ENCODE results near the gene AKAP13.
"Not testable (repeated sequence)": the region's sequence is repeated elsewhere in the genome, so short reads cannot be mapped to it uniquely, and the experiment has no call there.

Gene AKAP13, protein sequence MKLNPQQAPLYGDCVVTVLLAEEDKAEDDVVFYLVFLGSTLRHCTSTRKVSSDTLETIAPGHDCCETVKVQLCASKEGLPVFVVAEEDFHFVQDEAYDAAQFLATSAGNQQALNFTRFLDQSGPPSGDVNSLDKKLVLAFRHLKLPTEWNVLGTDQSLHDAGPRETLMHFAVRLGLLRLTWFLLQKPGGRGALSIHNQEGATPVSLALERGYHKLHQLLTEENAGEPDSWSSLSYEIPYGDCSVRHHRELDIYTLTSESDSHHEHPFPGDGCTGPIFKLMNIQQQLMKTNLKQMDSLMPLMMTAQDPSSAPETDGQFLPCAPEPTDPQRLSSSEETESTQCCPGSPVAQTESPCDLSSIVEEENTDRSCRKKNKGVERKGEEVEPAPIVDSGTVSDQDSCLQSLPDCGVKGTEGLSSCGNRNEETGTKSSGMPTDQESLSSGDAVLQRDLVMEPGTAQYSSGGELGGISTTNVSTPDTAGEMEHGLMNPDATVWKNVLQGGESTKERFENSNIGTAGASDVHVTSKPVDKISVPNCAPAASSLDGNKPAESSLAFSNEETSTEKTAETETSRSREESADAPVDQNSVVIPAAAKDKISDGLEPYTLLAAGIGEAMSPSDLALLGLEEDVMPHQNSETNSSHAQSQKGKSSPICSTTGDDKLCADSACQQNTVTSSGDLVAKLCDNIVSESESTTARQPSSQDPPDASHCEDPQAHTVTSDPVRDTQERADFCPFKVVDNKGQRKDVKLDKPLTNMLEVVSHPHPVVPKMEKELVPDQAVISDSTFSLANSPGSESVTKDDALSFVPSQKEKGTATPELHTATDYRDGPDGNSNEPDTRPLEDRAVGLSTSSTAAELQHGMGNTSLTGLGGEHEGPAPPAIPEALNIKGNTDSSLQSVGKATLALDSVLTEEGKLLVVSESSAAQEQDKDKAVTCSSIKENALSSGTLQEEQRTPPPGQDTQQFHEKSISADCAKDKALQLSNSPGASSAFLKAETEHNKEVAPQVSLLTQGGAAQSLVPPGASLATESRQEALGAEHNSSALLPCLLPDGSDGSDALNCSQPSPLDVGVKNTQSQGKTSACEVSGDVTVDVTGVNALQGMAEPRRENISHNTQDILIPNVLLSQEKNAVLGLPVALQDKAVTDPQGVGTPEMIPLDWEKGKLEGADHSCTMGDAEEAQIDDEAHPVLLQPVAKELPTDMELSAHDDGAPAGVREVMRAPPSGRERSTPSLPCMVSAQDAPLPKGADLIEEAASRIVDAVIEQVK (N-terminal part only)

DNA sequence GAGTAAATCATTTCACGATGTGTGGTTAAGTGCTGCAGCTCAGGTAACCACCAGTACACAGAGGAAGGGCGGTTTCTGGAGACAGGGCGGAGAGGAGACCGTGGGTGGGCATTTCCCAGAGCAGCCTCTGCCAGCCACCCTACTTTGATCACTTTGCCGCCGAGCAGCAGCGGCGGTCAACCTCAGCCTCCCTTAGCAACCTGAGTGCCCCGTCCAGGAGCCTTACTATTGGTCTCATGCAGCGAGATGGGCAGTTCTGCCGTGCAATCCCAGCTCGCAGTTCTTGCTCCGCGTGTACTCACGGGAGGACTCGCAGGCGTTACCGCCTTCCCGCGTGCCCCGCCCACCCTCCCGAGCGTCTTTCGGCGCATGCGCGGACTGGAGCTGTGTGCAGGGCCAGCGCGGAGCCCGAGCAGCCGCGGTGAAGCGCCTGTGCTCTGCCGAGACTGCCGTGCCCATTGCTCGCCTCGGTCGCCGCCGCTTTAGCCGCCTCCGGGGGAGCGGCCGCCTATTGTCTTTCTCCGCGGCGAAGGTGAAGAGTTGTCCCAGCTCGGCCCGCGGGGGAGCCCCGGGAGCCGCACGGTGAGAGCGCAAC is at the start of gene AKAP13:
TSS of gene AKAP13 (plus strand) at position 387 of the 595 bp plus-strand sequence. CDS start 105,118 bp downstream, outside the sequence.
- DNase-seq, result peak; percentile 98

DNA sequence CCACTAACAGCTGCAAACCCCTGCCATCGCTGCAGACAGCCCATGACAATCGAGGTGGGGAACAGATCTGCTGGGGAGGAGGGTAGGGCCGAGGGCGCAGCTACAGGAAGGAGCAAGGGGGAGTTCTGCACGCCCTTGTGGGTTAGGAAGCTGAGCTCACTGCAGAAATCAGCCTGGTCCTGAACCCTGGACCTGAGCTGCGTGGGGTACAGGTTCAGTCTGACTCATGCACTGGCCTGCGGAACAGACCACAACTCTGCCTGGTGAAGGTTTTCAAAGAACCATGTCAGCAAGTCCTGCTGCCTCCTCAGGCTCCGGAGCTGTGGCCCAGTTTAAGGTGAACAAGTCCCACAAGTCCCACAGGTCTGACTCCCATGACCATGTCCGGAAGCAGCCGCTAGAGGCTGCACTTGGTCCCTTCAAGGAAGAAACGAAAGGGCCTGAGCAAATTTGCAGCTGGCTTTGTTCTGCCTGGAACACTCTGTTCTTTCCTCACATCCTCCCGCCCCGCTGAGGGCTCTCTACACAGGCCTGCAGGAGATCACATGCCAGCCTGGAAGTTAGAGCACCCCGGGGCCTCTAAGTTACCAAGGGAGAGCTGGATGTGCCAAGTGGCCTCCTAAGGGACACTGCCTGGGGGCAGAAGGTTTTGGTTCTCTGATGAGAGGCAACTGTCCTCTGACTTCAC is 49.4 kb upstream of the AKAP13 start:
- DNase-seq, result peak; percentile 77

DNA sequence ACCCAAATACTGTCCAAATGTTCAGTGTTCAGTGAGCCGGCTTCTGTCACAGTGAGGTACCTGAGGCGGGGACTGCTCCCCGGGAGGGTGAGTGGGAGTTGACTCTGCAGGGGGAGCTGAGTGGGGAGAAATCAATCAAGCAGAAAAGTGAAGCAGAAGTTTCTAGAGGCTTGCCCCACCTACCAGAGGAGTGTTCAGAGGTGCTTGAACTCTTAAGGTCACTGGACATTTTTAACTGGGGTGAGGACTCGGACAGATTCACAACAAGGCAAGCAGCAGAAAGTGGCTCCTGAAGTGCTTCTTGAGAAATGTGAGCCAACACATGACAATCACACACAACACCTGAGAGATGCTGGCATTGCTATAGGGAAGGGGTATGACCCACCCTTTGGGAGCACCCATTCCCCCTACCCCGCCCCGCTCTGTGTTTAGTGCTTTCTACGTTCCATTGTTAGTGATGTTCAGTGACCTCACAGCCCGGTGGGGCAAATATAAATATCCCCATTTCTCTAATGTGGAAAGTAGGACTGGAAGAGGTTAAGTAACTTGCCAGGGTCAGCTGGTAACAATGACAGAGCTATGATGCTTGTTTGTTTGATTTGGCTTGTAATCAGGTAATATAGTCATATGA is 48.6 kb upstream of the AKAP13 start:
- no peak for DNase-seq

DNA sequence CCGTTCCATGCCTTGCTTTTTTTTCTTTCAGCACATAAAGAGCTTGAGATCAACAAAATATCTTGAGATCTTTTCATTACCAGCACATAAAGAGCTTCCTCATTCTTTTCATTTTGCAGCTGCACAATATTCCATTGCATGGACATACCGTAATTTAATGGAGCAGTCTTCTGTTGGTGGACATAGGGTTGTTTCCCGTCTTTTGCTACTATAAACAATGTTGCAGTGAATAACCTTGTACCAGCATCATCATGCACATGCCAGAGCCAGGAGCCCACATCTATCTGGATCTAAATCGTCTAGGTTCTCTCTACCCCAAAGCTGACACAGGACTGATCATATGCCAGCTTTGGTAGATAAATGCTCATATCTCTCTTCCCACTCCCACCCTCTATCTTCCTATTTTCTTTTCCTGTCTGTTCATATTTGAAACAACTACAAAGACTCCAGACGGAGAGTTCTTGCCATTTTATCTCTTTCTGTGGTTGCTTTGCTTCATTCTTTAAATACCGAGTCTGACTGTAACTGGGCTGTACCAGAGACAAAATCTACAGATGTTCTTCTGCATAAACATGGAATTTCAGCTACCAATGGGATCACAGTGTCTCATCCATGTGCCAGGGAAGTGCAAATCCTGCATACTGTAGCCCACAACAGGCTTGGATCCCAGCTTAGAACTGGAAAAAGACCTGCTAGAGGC is 47.1 kb upstream of the AKAP13 start:
- DNase-seq, result no peak

DNA sequence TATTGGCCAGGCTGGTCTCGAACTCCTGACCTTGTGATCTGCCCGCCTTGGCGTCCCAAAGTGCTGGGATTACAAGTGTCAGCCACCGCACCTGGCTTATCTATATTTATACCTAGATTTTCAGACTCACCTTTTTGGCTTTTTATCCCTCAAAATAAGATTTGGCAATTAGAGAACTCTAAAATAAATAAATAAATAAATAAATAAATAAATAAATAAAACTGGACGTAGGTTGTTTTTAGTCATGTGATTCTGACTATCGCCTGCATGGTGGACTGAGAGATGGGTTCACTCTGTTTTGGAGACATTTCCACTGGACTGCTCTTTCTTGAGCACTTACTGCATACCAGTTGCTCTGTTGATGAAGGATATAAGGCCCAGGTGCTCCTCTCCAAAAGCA is 46.2 kb upstream of the AKAP13 start:
- DNase-seq, result no peak

DNA sequence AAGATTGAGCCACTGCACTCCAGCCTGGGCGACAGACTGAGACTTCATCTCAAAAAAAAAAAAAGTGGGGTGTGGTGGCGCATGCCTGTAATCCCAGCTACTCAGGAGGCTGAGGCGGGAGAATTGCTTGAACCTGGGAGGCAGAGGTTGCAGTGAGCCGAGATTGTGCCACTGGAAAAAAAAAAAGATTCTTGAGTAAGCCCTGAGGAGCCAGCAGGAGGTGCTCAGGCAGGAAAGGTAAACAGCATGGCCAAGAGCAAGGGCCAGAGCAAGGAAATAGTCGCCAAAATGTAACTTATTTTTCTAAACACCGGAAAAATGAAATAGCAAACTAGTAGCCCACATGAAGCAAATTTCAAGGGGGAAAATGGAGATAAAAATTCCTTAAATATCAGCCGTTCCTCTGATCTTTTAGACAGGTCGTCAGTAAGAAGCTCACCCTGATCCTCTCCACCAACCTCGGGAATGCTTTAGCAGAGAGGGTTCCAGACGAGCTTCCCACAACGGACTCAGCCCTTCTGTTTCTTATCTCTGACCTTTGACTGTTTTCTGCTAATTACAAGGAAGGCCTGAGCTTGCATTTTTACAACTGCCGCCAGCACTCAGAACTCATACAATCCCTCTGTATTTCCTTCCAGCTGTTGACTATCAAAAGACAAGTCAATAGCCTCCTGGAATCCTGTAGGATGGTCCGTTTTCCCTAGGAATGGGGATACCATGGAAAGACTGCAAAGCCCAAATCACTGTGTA is 45.0 kb upstream of the AKAP13 start:
- no peak for DNase-seq

DNA sequence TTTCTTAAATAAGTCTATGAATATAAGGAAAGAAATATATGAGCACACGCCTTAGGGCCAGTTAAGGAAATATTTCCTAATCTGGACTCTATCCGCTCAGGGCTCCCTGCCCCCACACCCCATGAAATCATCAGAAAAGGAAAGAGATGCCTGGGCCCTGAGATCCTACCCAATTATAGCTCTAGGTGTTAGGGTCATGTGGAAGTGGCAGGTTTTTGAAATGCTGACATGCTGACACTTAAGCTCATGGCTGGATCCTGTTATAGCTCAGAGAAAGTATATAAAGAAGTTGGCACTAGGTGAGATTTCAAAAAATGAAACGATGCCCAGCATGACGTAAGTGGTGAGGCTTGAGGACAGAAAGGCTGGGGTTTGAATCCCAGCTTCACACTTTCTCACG is 43.5 kb upstream of the AKAP13 start:
- DNase-seq, result no peak

DNA sequence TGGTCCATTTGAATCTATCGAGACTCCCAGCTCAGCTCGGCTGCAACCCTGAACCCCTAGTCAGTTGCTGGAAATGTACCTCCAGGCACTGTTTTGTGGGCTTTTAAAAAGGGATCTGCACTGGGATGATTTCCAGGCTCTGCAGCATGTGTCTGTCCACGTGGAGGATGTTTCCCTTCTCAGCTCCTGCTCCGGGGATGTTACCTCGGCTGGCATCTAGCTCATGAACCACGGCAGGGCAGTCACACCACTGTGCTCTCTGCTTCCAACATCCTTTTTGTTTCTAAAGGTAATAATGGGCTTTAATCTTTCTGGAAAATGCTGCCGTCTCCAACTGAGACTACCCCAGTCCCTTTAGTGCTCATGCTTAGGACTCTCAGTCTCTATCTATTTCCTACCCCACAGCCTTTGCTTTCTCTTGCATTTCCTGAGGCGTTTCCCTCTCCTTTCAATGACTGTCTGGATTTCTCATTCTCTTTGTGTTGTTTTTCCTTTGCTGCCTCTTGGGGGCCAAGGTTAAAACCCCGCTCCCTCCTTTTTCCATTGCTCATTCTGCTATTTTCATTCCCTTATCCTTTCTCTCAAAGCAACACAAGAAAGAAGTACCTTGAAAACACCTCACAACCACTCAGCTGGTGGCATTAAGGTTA is 42.9 kb upstream of the AKAP13 start:
- DNase-seq, result no peak

DNA sequence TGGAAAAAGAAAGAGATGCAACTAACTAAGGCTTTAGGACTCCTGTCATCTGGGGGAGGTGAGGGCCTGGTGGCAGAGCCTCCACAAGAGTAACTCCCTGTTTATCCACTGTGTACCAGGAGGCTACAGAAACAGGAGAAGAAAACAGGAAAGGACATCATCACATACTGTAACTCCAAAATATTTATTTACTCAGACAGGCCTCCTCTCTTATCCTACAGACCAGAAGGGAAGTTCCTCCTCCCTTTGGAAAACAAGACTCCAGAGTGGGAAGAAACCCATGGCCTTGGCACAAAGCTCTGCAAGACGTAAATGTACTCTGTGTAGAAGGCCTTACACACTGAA is 40.1 kb upstream of the AKAP13 start:
- no peak for DNase-seq

DNA sequence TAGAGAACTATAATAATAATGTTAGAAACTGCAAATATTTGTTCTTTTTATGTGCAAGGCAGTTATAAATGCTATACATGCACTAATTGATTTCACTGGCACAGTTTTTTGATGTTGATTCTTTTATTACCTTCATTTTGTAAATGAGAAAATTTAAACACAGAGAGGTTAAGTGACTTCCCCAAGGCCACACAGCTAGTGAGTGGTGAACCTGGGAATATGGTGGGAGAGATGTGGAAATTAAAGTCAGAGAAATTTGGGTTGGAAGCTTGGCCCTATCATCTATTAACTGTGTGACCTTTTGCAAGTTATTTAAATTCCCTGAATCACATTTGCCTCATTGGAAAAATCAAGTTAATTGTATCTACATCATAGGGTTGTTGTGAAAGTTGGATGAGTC is 39.6 kb upstream of the AKAP13 start:
- DNase-seq, result no peak

DNA sequence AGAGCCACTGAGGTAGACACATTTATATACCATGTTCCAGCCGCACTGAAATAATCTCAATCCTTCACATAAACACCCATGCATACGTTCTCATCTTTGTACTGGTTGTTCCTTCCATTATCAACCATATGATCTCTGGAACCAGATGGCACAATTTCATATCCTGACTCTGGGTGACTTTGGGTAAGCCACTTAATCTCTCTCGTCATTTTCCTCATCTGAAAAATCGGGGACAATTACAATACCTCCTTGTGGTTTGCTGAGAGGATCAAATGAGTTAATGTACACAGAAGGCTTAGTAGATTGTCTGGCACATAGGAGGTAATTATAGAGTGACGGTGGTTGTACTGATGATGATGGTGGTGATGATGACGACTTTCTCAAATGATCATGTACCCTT is 38.2 kb upstream of the AKAP13 start:
- not testable (repeated sequence) for DNase-seq

DNA sequence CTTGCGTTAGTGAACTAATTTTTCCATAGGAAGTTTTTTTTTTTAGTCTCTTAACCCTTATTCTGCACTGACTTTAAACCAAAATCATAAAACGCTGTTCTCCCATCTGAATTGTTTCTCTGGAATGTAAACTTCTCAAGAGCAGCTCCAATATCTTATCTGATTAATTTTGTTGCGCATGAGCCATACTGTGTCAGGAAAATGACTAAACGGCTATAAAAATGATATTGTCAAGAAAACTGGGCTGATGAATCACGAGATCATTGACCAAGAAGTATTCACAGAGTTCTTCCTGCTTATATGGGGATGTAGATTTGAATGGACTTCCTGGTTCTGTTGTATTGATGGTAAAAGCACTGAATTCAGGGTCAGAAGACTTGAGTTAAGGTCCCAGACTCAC is 37.0 kb upstream of the AKAP13 start:
- not testable (repeated sequence) for DNase-seq

DNA sequence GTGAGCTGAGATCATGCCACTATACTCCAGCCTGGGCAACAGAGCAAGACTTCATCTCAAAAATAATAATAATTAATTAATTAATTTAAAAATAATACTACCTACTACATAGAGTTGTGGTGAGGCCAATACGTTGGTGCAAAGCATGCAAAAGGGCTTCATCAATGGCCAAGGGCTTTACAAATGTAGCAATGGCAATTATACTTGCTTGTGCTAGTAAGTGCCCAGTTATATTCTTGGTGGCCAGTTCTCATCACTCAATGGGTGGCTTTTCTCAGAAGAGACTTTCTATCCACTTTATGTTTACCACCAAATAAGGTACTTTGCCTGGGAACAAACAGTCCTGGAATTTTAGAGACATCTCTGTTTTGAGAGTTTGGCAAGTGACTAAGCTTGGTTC is 36.2 kb upstream of the AKAP13 start:
- not testable (repeated sequence) for DNase-seq

DNA sequence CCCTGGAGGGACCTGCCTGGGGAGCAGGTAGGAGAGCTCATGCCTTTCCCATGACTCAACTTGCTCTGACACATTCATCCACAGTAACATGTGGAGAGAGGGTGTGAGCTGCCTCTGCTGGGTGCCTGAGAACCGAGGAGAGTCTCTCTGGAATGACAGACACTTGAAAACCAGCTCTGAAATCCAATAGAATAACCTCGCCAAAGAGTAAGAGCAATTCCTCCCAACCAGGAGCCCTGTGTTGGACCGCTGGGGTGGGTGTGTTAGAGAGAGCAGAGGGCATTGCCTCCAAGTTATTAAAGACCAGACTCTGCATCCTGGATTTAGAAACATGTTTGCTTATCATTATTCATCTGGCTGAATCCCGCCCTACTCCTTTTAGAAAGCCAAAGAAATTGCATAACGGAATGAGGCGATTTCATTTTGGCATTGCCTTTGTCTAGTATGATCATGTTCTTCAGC is 35.7 kb upstream of the AKAP13 start:
- not testable (repeated sequence) for DNase-seq

DNA sequence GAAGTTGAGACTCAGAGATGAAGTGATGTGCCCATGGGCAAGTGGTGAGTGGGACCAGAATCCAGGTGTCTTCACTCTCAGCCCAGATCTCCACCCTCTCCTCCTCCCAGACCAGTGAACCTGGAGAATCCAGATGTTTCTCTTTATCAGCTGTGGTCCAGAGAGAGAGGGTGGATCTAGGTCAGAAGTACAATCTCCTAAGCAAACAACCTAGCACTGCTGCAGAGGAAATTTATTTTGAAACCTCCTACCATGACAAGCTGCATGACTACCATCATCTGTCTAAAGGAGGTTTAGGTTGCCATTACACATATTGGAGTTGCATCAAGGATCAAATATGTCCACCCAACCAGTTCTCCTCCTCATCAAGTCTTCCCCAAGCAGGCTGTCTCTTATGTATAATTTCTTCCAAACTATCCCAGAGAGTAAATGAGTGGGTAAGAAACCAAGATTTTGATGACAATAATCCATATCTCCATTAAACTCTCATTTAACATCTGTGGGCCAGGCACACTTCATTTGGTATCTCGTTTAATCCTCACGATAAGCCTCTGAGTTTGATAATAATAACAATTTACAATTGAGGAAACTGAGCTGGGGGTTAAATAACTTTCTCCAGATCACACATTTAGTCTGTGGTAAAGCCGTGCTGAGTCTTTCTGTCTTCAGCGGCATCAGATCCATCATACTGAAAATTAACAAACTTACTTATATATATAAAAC is 35.0 kb upstream of the AKAP13 start:
- DNase-seq, result not testable (repeated sequence)

DNA sequence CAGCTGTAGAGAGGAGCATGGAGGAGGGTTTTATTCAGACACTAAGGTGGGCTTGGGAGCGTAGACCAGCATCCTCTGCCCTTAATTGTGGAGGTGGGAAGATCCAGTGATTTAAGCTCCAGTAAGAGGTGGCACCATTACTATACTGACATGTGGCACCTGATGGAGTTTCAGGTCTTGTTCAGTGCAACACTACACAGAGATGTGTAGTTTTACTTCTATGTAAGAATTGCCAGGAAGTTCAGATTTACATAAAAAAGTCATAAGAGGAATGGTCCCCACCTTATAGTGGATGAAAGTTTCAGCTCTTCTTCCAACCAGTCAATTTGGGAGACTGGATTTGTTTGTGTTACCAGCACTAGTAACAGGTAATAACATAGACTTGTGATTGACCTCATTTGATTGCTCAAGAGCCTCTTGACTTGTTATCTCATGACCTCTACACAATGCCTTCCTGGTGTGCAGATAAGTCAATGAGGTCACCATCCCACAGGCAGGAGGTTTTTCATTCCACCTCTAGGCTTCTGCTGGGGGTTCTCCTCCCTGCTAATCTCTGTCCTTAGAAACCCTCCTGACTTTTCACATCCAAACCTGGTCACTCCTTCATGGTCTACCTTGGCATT is 33.8 kb upstream of the AKAP13 start:
- not testable (repeated sequence) for DNase-seq

DNA sequence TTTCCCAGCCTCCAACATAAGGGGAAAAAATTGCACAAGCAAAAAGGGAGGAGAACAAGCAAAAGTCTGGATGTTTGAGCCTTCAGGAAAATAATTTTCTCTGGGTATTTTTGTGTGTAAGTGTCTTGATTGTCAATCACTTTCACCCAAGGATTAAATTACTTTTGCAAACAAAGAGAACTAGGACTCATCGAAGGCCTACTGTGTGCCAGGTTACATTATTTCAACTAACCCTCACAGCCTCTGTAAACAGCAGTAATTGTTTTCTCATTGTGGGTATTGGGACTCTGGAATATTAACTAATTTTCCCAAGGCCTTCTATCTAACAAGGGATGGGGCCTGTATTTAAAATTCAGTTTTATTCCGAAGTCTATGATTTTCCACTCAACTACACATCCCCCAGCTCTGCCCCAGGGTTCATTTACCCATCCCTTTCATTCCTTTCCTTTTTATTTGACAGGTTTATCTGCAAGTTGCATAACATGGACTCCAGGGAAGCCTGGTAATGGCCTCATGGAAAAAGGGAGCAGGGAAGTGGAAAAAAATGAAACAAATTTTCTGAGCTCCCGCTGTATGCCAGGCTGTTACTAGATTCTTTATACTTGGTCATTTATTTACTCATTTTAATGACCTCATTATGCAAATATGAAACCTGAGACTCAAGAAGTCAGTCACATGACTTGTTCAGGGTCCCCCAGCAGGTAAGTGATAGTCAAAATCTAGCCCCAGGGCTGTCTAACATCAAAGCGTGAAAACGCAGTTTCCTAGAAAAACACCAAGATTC is 32.9 kb upstream of the AKAP13 start:
- DNase-seq, result not testable (repeated sequence)

Measured in CD4-positive, alpha-beta T cell treated with Interleukin-12 subunit alpha and Interleukin-12 subunit beta, for 1 hour (primary cell).